Sigmoid colon (tissue), 4 donors: ENCODE measurements around the gene GSTP1.

Experiments
- EP300 ChIP-seq, 4 donors: sonication (generic); formaldehyde crosslinking; IDR thresholded peaks; one replicate each; pipeline ENCODE4 v1.6.1; 2017; ENCODE audit warnings: antibody characterized with exemption in 4 of 4
- POLR2A ChIP-seq, 2 donors: fragments of 450-650 bp; IDR thresholded peaks; one replicate each; pipeline ENCODE4 v1.6.1; 2016; ENCODE audit warnings: antibody characterized with exemption in 2 of 2, mild to moderate bottlenecking in 2 of 2, moderate library complexity in 2 of 2
- POLR2AphosphoS5 ChIP-seq, 4 donors: sonication (generic); formaldehyde crosslinking; IDR thresholded peaks; one replicate each; pipeline ENCODE4 v1.6.1; 2017; ENCODE audit warnings: antibody characterized with exemption in 4 of 4
- TF ChIP-seq, protein P1 (sequence below), 4 experiments: fragments of 450-650 bp in 3 of 4; fragments of 200-600 bp in 1 of 4; IDR thresholded peaks; one replicate each; pipeline ENCODE4 v1.5.1; 2016 to 2019; ENCODE audit warnings: antibody characterized with exemption in 4 of 4, mild to moderate bottlenecking in 3 of 4, moderate library complexity in 2 of 4

GRCh38 chr11:67551127-67551526 lies 32.5 kb upstream of the GSTP1 start:
- TF ChIP-seq, protein P1, sequence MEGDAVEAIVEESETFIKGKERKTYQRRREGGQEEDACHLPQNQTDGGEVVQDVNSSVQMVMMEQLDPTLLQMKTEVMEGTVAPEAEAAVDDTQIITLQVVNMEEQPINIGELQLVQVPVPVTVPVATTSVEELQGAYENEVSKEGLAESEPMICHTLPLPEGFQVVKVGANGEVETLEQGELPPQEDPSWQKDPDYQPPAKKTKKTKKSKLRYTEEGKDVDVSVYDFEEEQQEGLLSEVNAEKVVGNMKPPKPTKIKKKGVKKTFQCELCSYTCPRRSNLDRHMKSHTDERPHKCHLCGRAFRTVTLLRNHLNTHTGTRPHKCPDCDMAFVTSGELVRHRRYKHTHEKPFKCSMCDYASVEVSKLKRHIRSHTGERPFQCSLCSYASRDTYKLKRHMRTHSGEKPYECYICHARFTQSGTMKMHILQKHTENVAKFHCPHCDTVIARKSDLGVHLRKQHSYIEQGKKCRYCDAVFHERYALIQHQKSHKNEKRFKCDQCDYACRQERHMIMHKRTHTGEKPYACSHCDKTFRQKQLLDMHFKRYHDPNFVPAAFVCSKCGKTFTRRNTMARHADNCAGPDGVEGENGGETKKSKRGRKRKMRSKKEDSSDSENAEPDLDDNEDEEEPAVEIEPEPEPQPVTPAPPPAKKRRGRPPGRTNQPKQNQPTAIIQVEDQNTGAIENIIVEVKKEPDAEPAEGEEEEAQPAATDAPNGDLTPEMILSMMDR (IDR thresholded peaks at IDR 0.05): no peak
- TF ChIP-seq POLR2AphosphoS5 (IDR thresholded peaks at IDR 0.05) (no peak), POLR2A (IDR thresholded peaks at IDR 0.05) (no peak), EP300 (IDR thresholded peaks at IDR 0.05) (no peak)
